GM10266 (cell line): ENCODE data around the gene SDC1.

Experiments used
- DNase-seq: peaks from one replicate; pipeline ENCODE4 v3.0.0; 2012; ENCODE audit errors: extremely low spot score
- CTCF ChIP-seq: IDR thresholded peaks from 2 replicates; pipeline ENCODE4 v1.5.1; 2012; ENCODE audit warnings: mild to moderate bottlenecking, low read depth; ENCODE audit not compliant: control insufficient read depth, insufficient read depth; ENCODE audit errors: missing control alignments

The SDC1 gene

DNA sequence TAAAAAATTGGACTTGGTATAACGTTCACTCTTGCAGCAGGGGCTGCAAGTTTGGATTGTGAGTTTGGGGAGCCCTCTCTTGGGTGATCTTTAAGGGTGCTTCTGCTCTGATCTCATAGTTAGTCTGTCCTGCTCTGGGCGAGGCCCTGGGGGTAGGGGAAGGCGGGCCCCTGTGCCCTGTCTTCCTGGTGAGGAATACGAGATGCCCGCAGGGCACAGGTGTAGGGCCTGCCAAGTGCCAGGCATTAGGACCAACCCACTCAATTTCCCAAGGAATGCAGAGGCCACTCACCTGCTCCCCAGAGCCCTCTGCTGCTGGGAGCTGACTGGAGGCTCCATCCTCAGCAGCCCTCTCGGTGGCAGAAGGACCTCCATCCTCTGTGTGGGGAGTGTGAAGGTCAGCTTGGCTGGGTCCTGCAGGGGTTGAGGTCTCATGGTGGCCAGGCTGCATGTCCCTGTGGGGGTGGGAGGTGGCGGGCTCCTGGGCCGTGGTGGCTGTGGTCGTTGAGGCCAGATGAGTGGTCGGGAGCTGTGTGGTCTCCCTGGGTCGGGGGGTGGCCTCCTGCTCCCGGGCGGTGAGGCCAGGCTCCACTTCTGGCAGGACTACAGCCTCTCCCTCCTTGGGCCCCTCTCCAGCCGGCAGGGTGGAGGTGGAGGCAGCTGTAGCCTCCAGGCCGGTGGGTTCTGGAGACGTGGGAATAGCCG is 21.3 kb downstream of the SDC1 start:
- no peak for DNase-seq
- no peak for TF ChIP-seq CTCF

DNA sequence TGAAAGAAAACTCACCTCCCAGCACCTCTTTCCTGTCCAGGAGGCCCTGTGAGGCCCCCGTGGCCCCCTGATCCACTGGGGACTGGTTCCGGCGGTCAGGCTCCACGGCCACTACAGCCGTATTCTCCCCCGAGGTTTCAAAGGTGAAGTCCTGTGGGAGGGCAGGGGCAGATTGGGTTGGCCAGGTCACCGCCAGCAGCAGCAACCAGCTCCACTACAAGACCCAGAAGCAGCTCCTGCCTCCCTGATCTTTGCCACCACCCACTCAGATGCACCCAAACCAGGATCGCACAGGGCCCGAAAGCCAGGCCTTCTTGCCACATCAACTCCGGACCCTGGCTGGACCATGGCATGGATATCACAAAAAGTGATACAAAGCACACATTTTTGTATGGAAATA is 21.9 kb downstream of the SDC1 start:
- no peak for TF ChIP-seq CTCF
- DNase-seq = no peak

GRCh38 chr2:20201671-20202070 is 23.3 kb downstream of the SDC1 start:
- DNase-seq = no peak

DNA sequence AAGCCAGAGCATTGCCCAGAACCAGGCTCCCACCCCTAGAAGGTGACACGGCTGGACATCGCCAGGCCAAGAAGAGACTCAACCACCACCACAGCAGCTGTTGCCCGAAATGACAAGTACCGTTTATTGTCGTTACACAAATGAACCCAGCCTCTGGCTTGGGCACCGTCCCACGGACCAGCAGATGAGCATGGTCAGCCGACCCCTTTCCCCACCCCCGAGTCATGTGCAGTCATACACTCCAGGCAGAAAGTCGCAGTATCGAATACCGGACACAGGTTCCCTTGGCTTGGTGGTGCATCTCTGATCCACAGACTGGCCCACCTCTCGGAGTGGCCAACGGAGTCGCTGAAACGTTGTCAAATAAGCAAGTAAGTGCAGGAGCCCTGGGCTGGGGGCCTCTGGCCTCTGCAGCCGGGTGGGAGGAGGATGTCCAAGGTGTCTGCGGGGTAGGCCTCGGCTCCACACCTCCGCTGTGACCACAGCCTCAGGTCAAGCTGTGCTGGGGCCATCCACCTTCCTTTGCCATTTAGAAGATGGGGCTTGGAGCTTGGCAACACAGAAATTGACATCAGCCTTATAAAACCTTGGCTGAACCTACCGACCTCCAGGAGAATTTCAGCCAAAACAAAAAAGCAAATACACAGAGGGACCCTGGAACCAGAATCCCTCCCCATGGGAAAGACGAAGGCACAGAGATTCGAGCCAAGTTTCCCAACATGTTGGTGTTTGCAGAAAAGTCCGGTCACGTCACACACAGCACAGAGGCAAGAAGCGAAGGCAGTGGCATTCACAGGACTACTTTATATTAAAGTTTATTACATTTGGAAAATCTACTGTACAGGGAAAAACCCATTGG is 24.0 kb downstream of the SDC1 start:
- no peak for TF ChIP-seq CTCF
- no peak for DNase-seq

More at GRCh38 chr2:20201671-20202070, 23.3 kb downstream of the SDC1 start:
- no peak for TF ChIP-seq CTCF

GRCh38 chr2:20199633-20200270 is 25.2 kb downstream of the SDC1 start:
- no peak for TF ChIP-seq CTCF
- DNase-seq = no peak

- DNase-seq = no peak
- no peak for TF ChIP-seq CTCF
Measured at GRCh38 chr2:20198796-20199632, 25.9 kb downstream of the SDC1 start.
